RKO (cell line): ENCODE results near the gene CENPA.
A peak's percentile ranks its signal among the peaks of the same experiment; 100 is the strongest.
"Not testable (repeated sequence)": the region's sequence is repeated elsewhere in the genome, so short reads cannot be mapped to it uniquely, and the experiment has no call there.

Experiments
- DNase-seq: peaks from one replicate; pipeline ENCODE4 v3.0.0-alpha.2; 2016; ENCODE audit warnings: low spot score

The CENPA gene

GRCh38 chr2:26785431-26786206 is at the start of gene CENPA:
Gene CENPA, plus strand, starts transcription at chr2:26786056. Its CDS starts 141 bp downstream, at chr2:26786197.
- DNase-seq, result peak; percentile 99

GRCh38 chr2:26737221-26737620 is 48.6 kb upstream of the CENPA start:
- DNase-seq, result no peak

- DNase-seq, result no peak
These were observed 47.4 kb upstream of the CENPA start for GRCh38 chr2:26738481-26738880.

GRCh38 chr2:26739514-26739913 is 46.3 kb upstream of the CENPA start:
- DNase-seq, result no peak

GRCh38 chr2:26740346-26740745 is 45.5 kb upstream of the CENPA start:
- DNase-seq, result no peak

GRCh38 chr2:26740890-26741302 is 45.0 kb upstream of the CENPA start:
- DNase-seq, result no peak

- DNase-seq, result no peak
These were observed 43.6 kb upstream of the CENPA start for GRCh38 chr2:26742048-26742770.

- no peak for DNase-seq
These were observed 42.0 kb upstream of the CENPA start for GRCh38 chr2:26743852-26744251.

GRCh38 chr2:26744953-26745352 is 40.9 kb upstream of the CENPA start:
- DNase-seq, result no peak

- peak; percentile 71 for DNase-seq
These were observed 40.1 kb upstream of the CENPA start for GRCh38 chr2:26745609-26746327.

GRCh38 chr2:26746934-26747333 is 38.9 kb upstream of the CENPA start:
- no peak for DNase-seq

- DNase-seq, result not testable (repeated sequence)
These were observed 36.0 kb upstream of the CENPA start for GRCh38 chr2:26749787-26750420.

- not testable (repeated sequence) for DNase-seq
These were observed 35.4 kb upstream of the CENPA start for GRCh38 chr2:26750467-26750866.

GRCh38 chr2:26752656-26753055 is 33.2 kb upstream of the CENPA start:
- DNase-seq, result no peak

- DNase-seq, result no peak
These were observed 31.3 kb upstream of the CENPA start for GRCh38 chr2:26754539-26754938.

- no peak for DNase-seq
These were observed 30.7 kb upstream of the CENPA start for GRCh38 chr2:26754972-26755670.

GRCh38 chr2:26756337-26756736 is 29.5 kb upstream of the CENPA start:
- no peak for DNase-seq

GRCh38 chr2:26757873-26758789 is 27.7 kb upstream of the CENPA start:
- peak; percentile 99 for DNase-seq

GRCh38 chr2:26758790-26759321 is 27.0 kb upstream of the CENPA start:
- no peak for DNase-seq

- no peak for DNase-seq
These were observed 26.0 kb upstream of the CENPA start for GRCh38 chr2:26759845-26760244.
